PC-3 (cell line): Measurements from ENCODE around the gene AP1M2. TPM values are rescaled to one million over a fixed set of nuclear protein-coding genes. Genes with fewer than 3 reads are reported as not detected.
A peak's percentile ranks its signal among the peaks of the same experiment; 100 is the strongest.
"Not testable (repeated sequence)": the region's sequence is repeated elsewhere in the genome, so short reads cannot be mapped to it uniquely, and the experiment has no call there.

ENCODE experiments used
- ATAC-seq: fragments of 200-7000 bp; cut with Tn5 transposase; 2 replicates; pipeline ENCODE4 v1.9.1; 2020; ENCODE audit warnings: mild to moderate bottlenecking, moderate library complexity
- BruUV-seq: library from RNA; stranded (reverse); fragments of 400-500 nt; replicated peaks from 2 replicates; lab custom pipeline; 2021; lab: Mats Ljungman, UMichigan
- CTCF ChIA-PET: fragments of 300-600 bp; sonication (Branson Sonifier 250); formaldehyde crosslinking; loops from one replicate; lab custom pipeline; 2022; ENCODE audit warnings: antibody characterized with exemption; lab: Charles Lee
- POLR2A ChIA-PET: fragments of 300-600 bp; sonication (Branson Sonifier 250); formaldehyde crosslinking; loops from one replicate; lab custom pipeline; 2022; ENCODE audit warnings: antibody characterized with exemption; ENCODE audit not compliant: unreplicated experiment; lab: Charles Lee
- DNase-seq: peaks from one replicate; pipeline ENCODE4 v3.0.0-alpha.2; 2015
- H2AFZ ChIP-seq: fragments of 300-600 bp; sonication (generic); 2 replicates; pipeline ENCODE4 v1.6.0; 2016; ENCODE audit warnings: antibody characterized with exemption, low read length
- H3F3A ChIP-seq: fragments of 300-600 bp; sonication (generic); one replicate; pipeline ENCODE4 v1.6.0; 2017; ENCODE audit warnings: antibody characterized with exemption, low read length, control low read depth, mild to moderate bottlenecking; ENCODE audit not compliant: unreplicated experiment
- H3K27ac ChIP-seq: fragments of 300-600 bp; sonication (generic); 2 replicates; pipeline ENCODE4 v1.5.1; 2016; ENCODE audit warnings: mild to moderate bottlenecking, low read length
- H3K27me3 ChIP-seq: fragments of 300-600 bp; sonication (generic); 2 replicates; pipeline ENCODE4 v1.6.1; 2016; ENCODE audit warnings: low read length, mixed read lengths
- H3K36me3 ChIP-seq: fragments of 300-600 bp; sonication (generic); 2 replicates; pipeline ENCODE4 v1.6.1; 2016; ENCODE audit warnings: low read depth, mixed run types, low read length, mixed read lengths
- H3K4me1 ChIP-seq: fragments of 300-600 bp; sonication (generic); 2 replicates; pipeline ENCODE4 v1.5.1; 2016; ENCODE audit warnings: low read length; ENCODE audit not compliant: insufficient read depth
- H3K4me2 ChIP-seq: fragments of 300-600 bp; sonication (generic); 2 replicates; pipeline ENCODE4 v1.6.0; 2016; ENCODE audit warnings: low read length
- H3K4me3 ChIP-seq: fragments of 300-600 bp; sonication (generic); 2 replicates; pipeline ENCODE4 v1.5.1; 2016; ENCODE audit warnings: mild to moderate bottlenecking, low read length, mixed read lengths
- H3K79me2 ChIP-seq: fragments of 300-600 bp; sonication (generic); 2 replicates; pipeline ENCODE4 v1.6.1; 2017; ENCODE audit warnings: low read length, mixed read lengths
- H3K9ac ChIP-seq: fragments of 300-600 bp; sonication (generic); 2 replicates; pipeline ENCODE4 v1.6.0; 2016; ENCODE audit warnings: mild to moderate bottlenecking, low read length
- H3K9me2 ChIP-seq: fragments of 300-600 bp; sonication (generic); replicated peaks from 2 replicates; pipeline ENCODE4 v1.6.1; 2016; ENCODE audit warnings: mixed run types, low read length, mixed read lengths
- H3K9me3 ChIP-seq: fragments of 300-600 bp; sonication (generic); 2 replicates; pipeline ENCODE4 v1.6.1; 2016; ENCODE audit warnings: low read length, mixed read lengths
- H4K20me1 ChIP-seq: fragments of 300-600 bp; sonication (generic); 2 replicates; pipeline ENCODE4 v1.6.1; 2016; ENCODE audit warnings: low read length, mixed read lengths
- EZH2 ChIP-seq: fragments of 300-600 bp; sonication (generic); IDR thresholded peaks from one replicate; pipeline ENCODE4 v1.6.1; 2017; ENCODE audit warnings: antibody characterized with exemption, mild to moderate bottlenecking, low read length; ENCODE audit not compliant: unreplicated experiment
- EZH2phosphoT487 ChIP-seq: fragments of 300-600 bp; sonication (generic); IDR thresholded peaks from 2 replicates; pipeline ENCODE4 v1.6.1; 2018; ENCODE audit warnings: mild to moderate bottlenecking, antibody characterized with exemption, low read length, borderline replicate concordance
- intact Hi-C: fragments of 100-400 bp; cut with micrococcal nuclease; formaldehyde crosslinking; loops from 2 replicates; pipeline ENCODE4 v1.9.0; 2023
- total RNA-seq: library from RNA; depleted of rRNA; stranded (reverse); fragments of >200 nt; gene quantifications from 2 replicates; pipeline ENCODE4 v1.2.3, GENCODE V29; 2014
- TF ChIP-seq, protein P1 (sequence below): fragments of 300-600 bp; sonication (generic); conservative IDR thresholded peaks from 2 replicates; pipeline ENCODE4 v1.5.1; 2017; ENCODE audit warnings: antibody characterized with exemption, low read depth, mild to moderate bottlenecking, low read length

The AP1M2 gene
- total RNA-seq, 1 experiment from 2014 or later, result 50.0 TPM

DNA sequence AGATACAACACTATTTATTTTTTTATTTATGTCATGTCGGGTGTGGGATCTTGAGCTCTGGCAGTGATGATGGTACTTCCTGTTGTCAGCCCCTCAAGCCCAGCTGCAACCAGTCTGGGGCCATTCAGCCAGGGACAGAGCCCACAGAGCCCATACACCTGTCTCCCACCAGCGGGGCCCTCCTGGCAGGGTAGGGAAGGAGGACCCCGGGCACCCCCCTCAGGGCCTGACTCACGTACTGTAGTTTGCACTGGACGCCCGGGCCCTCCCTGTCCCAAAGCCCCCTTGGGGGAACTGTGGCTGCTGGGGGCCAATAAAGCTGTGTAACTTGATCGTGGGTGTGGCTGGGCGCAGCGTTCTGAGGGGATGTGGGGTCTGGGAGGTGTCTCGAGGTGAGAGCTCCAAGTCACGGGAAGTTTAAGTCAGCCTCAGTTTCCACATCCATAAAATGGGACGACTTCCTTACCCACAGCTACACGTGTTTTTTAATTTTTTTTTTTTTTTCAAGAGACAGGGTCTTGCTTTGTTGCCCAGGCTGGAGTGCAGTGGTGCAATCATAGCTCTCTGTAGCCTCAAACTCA is 33.9 kb downstream of the AP1M2 start:
- no peak for DNase-seq
- Histone ChIP-seq H3K4me1 (no peaks in the 10 kb centered on the region), H4K20me1 (no peaks in the 10 kb centered on the region), H3K4me3 (no peak overlapping the region), H3K4me2 (no peak overlapping the region), H3K9me2 (no peaks in the 10 kb centered on the region), H3K9me3 (no peaks in the 10 kb centered on the region), H3K27ac (no peak overlapping the region), H2AFZ (no peak overlapping the region), H3F3A (no peaks in the 10 kb centered on the region), H3K9ac (no peak overlapping the region), H3K79me2 (no peaks in the 10 kb centered on the region), H3K27me3 (no peaks in the 10 kb centered on the region), H3K36me3 (peaks cover 40% of the 10 kb centered on the region)
- no peak for ATAC-seq
- no TSS peak for BruUV-seq
- intact Hi-C loops, result no loop called here
- CTCF ChIA-PET, result no interaction called here
- no peak for TF ChIP-seq EZH2phosphoT487
- TF ChIP-seq, protein P1, sequence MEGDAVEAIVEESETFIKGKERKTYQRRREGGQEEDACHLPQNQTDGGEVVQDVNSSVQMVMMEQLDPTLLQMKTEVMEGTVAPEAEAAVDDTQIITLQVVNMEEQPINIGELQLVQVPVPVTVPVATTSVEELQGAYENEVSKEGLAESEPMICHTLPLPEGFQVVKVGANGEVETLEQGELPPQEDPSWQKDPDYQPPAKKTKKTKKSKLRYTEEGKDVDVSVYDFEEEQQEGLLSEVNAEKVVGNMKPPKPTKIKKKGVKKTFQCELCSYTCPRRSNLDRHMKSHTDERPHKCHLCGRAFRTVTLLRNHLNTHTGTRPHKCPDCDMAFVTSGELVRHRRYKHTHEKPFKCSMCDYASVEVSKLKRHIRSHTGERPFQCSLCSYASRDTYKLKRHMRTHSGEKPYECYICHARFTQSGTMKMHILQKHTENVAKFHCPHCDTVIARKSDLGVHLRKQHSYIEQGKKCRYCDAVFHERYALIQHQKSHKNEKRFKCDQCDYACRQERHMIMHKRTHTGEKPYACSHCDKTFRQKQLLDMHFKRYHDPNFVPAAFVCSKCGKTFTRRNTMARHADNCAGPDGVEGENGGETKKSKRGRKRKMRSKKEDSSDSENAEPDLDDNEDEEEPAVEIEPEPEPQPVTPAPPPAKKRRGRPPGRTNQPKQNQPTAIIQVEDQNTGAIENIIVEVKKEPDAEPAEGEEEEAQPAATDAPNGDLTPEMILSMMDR, result no peak
- TF ChIP-seq EZH2, result no peak
- POLR2A ChIA-PET, result no interaction called here

DNA sequence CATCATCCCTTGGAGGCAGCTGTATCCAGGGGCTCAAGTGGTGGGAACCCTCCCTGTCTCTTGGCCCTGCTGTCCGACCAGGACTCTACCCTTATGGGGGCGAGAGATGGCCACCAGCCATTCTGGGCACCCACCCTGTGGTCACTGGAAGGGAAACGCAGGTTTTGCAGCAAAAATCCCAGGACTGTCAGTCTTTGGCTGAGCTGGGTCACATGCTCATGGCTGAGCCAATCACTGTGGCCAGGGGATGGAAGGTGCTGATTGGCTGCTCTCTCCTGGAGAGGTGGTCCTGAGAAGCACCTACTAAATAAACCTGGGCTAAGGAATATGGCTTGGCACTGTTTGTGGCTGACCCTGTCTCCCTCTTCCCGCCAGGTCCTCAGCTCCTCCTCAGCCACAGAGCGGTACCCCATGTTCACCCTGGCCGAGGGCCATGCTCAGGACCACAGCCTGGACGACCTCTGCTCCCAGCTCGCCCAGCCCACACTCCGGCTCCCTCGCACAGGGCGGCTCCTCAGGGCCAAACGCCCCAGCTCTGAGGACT is 34.5 kb downstream of the AP1M2 start:
- Histone ChIP-seq H3K27ac (no peak overlapping the region), H3F3A (no peaks in the 10 kb centered on the region), H2AFZ (no peak overlapping the region), H4K20me1 (no peaks in the 10 kb centered on the region), H3K79me2 (no peaks in the 10 kb centered on the region), H3K27me3 (no peaks in the 10 kb centered on the region), H3K36me3 (peaks cover 35% of the 10 kb centered on the region), H3K4me3 (no peak overlapping the region), H3K9ac (no peak overlapping the region), H3K9me3 (no peaks in the 10 kb centered on the region), H3K4me1 (no peaks in the 10 kb centered on the region), H3K4me2 (no peak overlapping the region), H3K9me2 (no peaks in the 10 kb centered on the region)
- TF ChIP-seq, protein P1, result no peak
- ChIA-PET CTCF (no interaction called here), POLR2A (no interaction called here)
- ATAC-seq, result peak; percentile 71
- peak; percentile 47 for DNase-seq
- intact Hi-C loops, result no loop called here
- no TSS peak for BruUV-seq

DNA sequence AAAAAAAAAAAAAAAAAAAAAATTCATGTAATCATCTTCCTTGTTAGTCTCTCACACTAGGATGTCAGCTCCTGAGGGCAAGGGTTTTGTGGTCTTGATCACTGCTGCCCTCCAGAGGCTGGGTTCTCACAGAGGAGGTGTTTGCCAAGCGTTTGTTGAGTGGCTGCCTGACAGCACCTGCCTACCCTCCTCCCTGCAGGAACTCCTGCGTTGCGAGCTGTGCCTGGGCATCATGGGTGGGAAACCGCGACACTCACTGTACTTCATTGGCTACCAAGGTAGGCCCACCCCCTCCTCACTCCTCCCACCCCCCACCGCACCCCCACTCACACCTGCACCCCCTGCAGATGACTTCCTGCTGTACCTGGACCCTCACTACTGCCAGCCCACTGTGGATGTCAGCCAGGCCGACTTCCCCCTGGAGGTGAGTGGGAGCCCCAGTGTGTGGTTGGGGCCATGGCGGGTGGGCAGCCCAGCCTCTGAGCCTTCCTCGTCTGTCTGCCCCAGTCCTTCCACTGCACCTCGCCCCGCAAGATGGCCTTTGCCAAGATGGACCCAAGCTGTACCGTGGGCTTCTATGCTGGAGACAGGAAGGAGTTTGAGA is 35.3 kb downstream of the AP1M2 start:
- CTCF ChIA-PET, result interaction anchor here (0.6 kb wide), 2 partner anchors 83 to 159 kb away, joined by 5 to 12 read pairs; no protein-coding TSS in a partner anchor
- no peaks in the 10 kb centered on the region for H3K9me3 ChIP-seq
- no peak overlapping the region for H3K9ac ChIP-seq

DNA sequence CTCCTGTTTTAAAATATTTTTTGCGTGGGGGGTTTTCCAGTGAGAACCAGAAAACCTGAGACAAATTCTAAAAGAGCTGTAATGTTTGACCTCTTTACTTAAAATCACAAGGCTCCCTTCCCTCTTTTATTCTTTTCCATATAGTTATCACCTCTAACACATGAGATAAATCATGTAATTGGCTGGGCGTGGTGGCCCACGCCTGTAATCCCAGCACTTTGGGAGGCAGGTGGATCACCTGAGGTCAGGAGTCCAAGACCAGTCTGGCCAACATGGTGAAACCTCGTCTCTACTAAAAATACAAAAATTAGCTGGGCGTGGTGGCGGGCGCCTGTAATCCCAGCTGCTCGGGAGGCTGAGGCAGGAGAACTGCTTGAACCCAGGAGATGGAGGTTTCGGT is 36.1 kb downstream of the AP1M2 start:
- peaks cover 31% of the 10 kb centered on the region for H3K36me3 ChIP-seq
- H4K20me1 ChIP-seq, H3F3A ChIP-seq, H3K4me3 ChIP-seq, intact Hi-C loops, H3K9me2 ChIP-seq, H2AFZ ChIP-seq, H3K9me3 ChIP-seq, ATAC-seq, H3K27me3 ChIP-seq, H3K27ac ChIP-seq, H3K4me1 ChIP-seq, DNase-seq, POLR2A ChIA-PET, H3K79me2 ChIP-seq, H3K4me2 ChIP-seq, H3K9ac ChIP-seq, BruUV-seq: not testable (repeated sequence)
- CTCF ChIA-PET, result interaction anchor here (0.6 kb wide), 1 partner anchor 83 kb away, joined by 12 read pairs; no protein-coding TSS in a partner anchor

More for the DNA sequence above, 35.3 kb downstream of the AP1M2 start:
- Histone ChIP-seq H3K4me3 (no peak overlapping the region), H2AFZ (no peak overlapping the region), H4K20me1 (no peaks in the 10 kb centered on the region), H3K9me2 (no peaks in the 10 kb centered on the region), H3F3A (no peaks in the 10 kb centered on the region), H3K27me3 (no peaks in the 10 kb centered on the region), H3K27ac (no peak overlapping the region), H3K4me1 (no peaks in the 10 kb centered on the region), H3K36me3 (peaks cover 31% of the 10 kb centered on the region), H3K4me2 (no peak overlapping the region), H3K79me2 (peaks cover 3% of the 10 kb centered on the region; the same call in 1 of the 2 replicates)
- BruUV-seq, result no TSS peak
- DNase-seq, result peak; percentile 73
- TF ChIP-seq, protein P1, result peak; percentile 52
- no peak for TF ChIP-seq EZH2phosphoT487
- no peak for TF ChIP-seq EZH2
- intact Hi-C loops, result no loop called here
- POLR2A ChIA-PET, result no interaction called here
- ATAC-seq, result peak; percentile 48
